ENCODE data around the gene DRC1. TPM values are rescaled to one million over a fixed set of nuclear protein-coding genes. Genes with fewer than 3 reads are reported as not detected.

Gene DRC1
- total and polyA plus RNA-seq, 2 of the 4 experiments (the other 2 are of a cell fraction), result 0.18 TPM; not detected in 1

DNA sequence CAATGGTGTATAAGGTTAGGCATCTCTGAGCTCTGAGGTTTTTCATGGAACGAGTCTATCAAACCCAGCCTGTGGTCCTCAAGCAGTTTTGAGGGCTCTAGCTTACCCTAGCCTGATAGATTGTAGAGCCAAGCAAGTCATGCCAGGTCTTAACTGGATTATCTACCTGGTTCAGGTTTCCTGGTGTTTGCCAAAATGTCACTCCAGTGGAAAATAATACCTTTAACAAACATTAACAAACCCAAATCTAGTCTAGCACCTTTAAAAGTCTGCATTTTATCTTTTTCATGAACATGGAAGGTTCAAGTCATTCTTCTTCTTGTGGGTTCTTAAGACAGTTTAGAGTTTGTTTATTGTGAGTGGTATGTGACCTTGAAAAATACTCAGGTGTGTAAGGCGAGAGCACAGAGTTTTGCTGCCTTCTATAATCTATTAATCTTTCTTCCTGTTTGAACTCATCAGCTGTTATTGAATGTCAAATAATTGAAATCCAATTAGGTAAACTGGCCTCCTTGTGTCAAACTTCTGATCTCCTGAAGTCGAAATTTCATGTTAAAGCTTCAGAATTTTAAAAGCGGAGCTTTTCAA is 41.7 kb upstream of the DRC1 start:
- H2BK15ac ChIP-seq (ENCODE audit: low read depth, low read length), result no peak overlapping the region
- H4K20me1 ChIP-seq (ENCODE audit: insufficient read depth, low read length), result peaks cover 17% of the 10 kb centered on the region; the same call in 1 of the 2 replicates
- H3K9ac ChIP-seq (ENCODE audit: low read depth, low read length), result no peak overlapping the region
- in situ Hi-C loops (cut with MboI; ENCODE audit: low sequenced_read_pairs), result no loop called here
- H4K91ac ChIP-seq (ENCODE audit: insufficient read depth, low read depth, low read length), result no peak overlapping the region
- peaks cover 6% of the 10 kb centered on the region for H3K4me1 ChIP-seq (ENCODE audit: control insufficient read depth, insufficient read depth, low read length)
- no peak overlapping the region for H3K4ac ChIP-seq (ENCODE audit: low read depth, low read length)
- DNase-seq (no peak), ATAC-seq (ENCODE audit: low read depth) (no peak)
- H4K5ac ChIP-seq (ENCODE audit: low read depth, low read length), result no peak overlapping the region
- H3K4me2 ChIP-seq (ENCODE audit: low read depth, low read length), result no peak overlapping the region
- no peak overlapping the region for H3K56ac ChIP-seq (ENCODE audit: extremely low read depth, insufficient read depth, low read length)
- H2BK20ac ChIP-seq (ENCODE audit: low read depth, low read length), result no peak overlapping the region
- H2AK5ac ChIP-seq (ENCODE audit: low read depth, low read length), result no peak overlapping the region
- H3K4me3 ChIP-seq (ENCODE audit: insufficient read depth, low read depth, low read length), result no peak overlapping the region
- no peaks in the 10 kb centered on the region for H3K36me3 ChIP-seq (ENCODE audit: control insufficient read depth, insufficient read depth, low read length)
- no peaks in the 10 kb centered on the region for H3K9me3 ChIP-seq (ENCODE audit: control insufficient read depth, insufficient read depth, low read length)
- H2BK120ac ChIP-seq (ENCODE audit: low read depth, low read length), result no peak overlapping the region
- no peaks in the 10 kb centered on the region for H3K27me3 ChIP-seq (ENCODE audit: control insufficient read depth, insufficient read depth, low read length)
- no TSS peak for BruUV-seq (replicated peaks)
- no CpG with 5 or more reads among the region's 4 CpGs for WGBS, 2 experiments (ENCODE audit: extremely low coverage in 2 of 2, insufficient read length in 1 of 2)
- H3K23ac ChIP-seq (ENCODE audit: low read depth, low read length), result no peak overlapping the region
- POLR2A ChIA-PET (ENCODE audit: unreplicated experiment), result no interaction called here
- no peak overlapping the region for H3K27ac ChIP-seq (ENCODE audit: insufficient read depth, low read length)
- H2BK5ac ChIP-seq (ENCODE audit: low read depth, low read length, poor library complexity, severe bottlenecking), result no peak overlapping the region
- no peak overlapping the region for H2AK9ac ChIP-seq (replicated peaks; ENCODE audit: low read depth, low read length, poor library complexity)
- intact Hi-C loops (cut with micrococcal nuclease), result no loop called here
- CTCF ChIA-PET, result interaction anchor here (0.6 kb wide), 1 partner anchor 478 kb away, joined by 4 read pairs; no protein-coding TSS in a partner anchor
- no peak for TF ChIP-seq RAD21 (IDR thresholded peaks at IDR 0.05; ENCODE audit: low read length)
- no peak for TF ChIP-seq MAZ (IDR thresholded peaks at IDR 0.05; ENCODE audit: borderline replicate concordance, low read depth, low read length)
- no peak for TF ChIP-seq FOS (IDR thresholded peaks at IDR 0.05; ENCODE audit: low read depth, low read length)
- TF ChIP-seq MXI1 (IDR thresholded peaks at IDR 0.05; ENCODE audit: borderline replicate concordance, low read depth, low read length), result no peak
- no peak for TF ChIP-seq BHLHE40 (IDR thresholded peaks at IDR 0.05; ENCODE audit: low read depth, low read length)
- TF ChIP-seq RCOR1 (IDR thresholded peaks at IDR 0.05; ENCODE audit: insufficient replicate concordance, low read length), result no peak
- TF ChIP-seq, protein P1, sequence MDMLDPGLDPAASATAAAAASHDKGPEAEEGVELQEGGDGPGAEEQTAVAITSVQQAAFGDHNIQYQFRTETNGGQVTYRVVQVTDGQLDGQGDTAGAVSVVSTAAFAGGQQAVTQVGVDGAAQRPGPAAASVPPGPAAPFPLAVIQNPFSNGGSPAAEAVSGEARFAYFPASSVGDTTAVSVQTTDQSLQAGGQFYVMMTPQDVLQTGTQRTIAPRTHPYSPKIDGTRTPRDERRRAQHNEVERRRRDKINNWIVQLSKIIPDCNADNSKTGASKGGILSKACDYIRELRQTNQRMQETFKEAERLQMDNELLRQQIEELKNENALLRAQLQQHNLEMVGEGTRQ (IDR thresholded peaks at IDR 0.05; ENCODE audit: low read depth, low read length), result no peak
- no peak for TF ChIP-seq NFE2L2 (IDR thresholded peaks at IDR 0.05; ENCODE audit: low read depth, low read length)
- no peak for TF ChIP-seq CHD1 (IDR thresholded peaks at IDR 0.05; ENCODE audit: low read depth, low read length)
- no peak for TF ChIP-seq MAFK (IDR thresholded peaks at IDR 0.05; ENCODE audit: low read depth, low read length)
- TF ChIP-seq CEBPB (IDR thresholded peaks at IDR 0.05; ENCODE audit: low read depth, low read length), result no peak
- no peak for TF ChIP-seq ELK1 (IDR thresholded peaks at IDR 0.05; ENCODE audit: borderline replicate concordance, low read depth, low read length)
- TF ChIP-seq POLR2A (IDR thresholded peaks at IDR 0.05; ENCODE audit: low read depth, low read length), result no peak
- dilution Hi-C loops (cut with HindIII; ENCODE audit: low sequenced_read_pairs, unreplicated experiment), result no loop called here
- no peak overlapping the region for H4K8ac ChIP-seq (ENCODE audit: low read depth in 2 of 2, low read length in 2 of 2)
- no peak overlapping the region for H3K18ac ChIP-seq (ENCODE audit: low read depth, low read length)
- no peak overlapping the region for H2AFZ ChIP-seq (replicated peaks; ENCODE audit: low read length, poor library complexity)
- peaks cover 16 to 67% of the 10 kb centered on the region in 2 experiments for H3K79me1 ChIP-seq (ENCODE audit: low read depth in 1 of 2, low read length in 2 of 2)
- peaks cover 6% of the 10 kb centered on the region for H3K9me1 ChIP-seq (ENCODE audit: insufficient read depth, low read length)
- no peak overlapping the region for H3K14ac ChIP-seq (replicated peaks; ENCODE audit: low read depth, low read length)
